B cell (primary cell): ENCODE results near the gene ETFA. TPM values are rescaled to one million over a fixed set of nuclear protein-coding genes. Genes with fewer than 3 reads are reported as not detected.

ENCODE experiments used
- ATAC-seq: fragments of 200-7000 bp; cut with Tn5 transposase; one replicate; pipeline ENCODE4 v1.10.0; 2021; ENCODE audit warnings: low read depth, mild to moderate bottlenecking, moderate number of reproducible peaks, moderate library complexity
- CTCF ChIA-PET: fragments of 350-600 bp; sonication (Branson Sonifier 250); formaldehyde crosslinking; loops from one replicate; lab custom pipeline; 2021; ENCODE audit warnings: antibody characterized with exemption, inconsistent platforms; lab: Charles Lee
- POLR2A ChIA-PET: fragments of 350-600 bp; sonication (Branson Sonifier 250); formaldehyde crosslinking; loops from one replicate; lab custom pipeline; 2021; ENCODE audit warnings: antibody characterized with exemption; lab: Charles Lee
- DNase-seq: peaks from one replicate; pipeline ENCODE4 v3.0.0; 2013
- H2AFZ ChIP-seq: 2 replicates; pipeline ENCODE4 v1.6.1; 2012; ENCODE audit warnings: mild to moderate bottlenecking, low read depth, low read length; ENCODE audit not compliant: insufficient read depth, poor library complexity, severe bottlenecking
- H3K27ac ChIP-seq, 2 donors: 1 replicate in 1 of 2; 2 replicates in 1 of 2; pipeline ENCODE4 v1.5.1; 2012 to 2013; ENCODE audit warnings: low read length in 2 of 2, mild to moderate bottlenecking in 2 of 2, moderate library complexity in 1 of 2
- H3K27me3 ChIP-seq, 4 experiments: fragments of 200-600 bp in 1 of 4; sonication (generic) in 1 of 4; replicated peaks in 1 of 4; 1 replicate in 2 of 4; 2 replicates in 2 of 4; pipeline versions ENCODE4 v1.6.1 to v1.7.0; 2013 to 2016; ENCODE audit warnings: low read length in 3 of 4, mild to moderate bottlenecking in 2 of 4, mixed read lengths in 1 of 4, moderate library complexity in 1 of 4; ENCODE audit not compliant: insufficient read depth in 4 of 4, control insufficient read depth in 3 of 4; ENCODE audit errors: control extremely low read depth in 1 of 4
- H3K36me3 ChIP-seq, 2 experiments: replicated peaks in 1 of 2; 1 replicate in 1 of 2; 2 replicates in 1 of 2; pipeline versions ENCODE4 v1.6.1 to v1.7.1; 2013; ENCODE audit warnings: low read length in 1 of 2; ENCODE audit not compliant: insufficient read depth in 2 of 2, control insufficient read depth in 1 of 2; ENCODE audit errors: control extremely low read depth in 1 of 2, extremely low read depth in 1 of 2
- H3K4me1 ChIP-seq, 2 donors: fragments of 200-600 bp in 1 of 2; sonication (generic) in 1 of 2; 1 replicate in 1 of 2; 2 replicates in 1 of 2; pipeline versions ENCODE4 v1.5.1 to v1.6.1; 2013 to 2017; ENCODE audit warnings: low read length in 2 of 2; ENCODE audit not compliant: control insufficient read depth in 2 of 2, insufficient read depth in 2 of 2
- H3K4me2 ChIP-seq: replicated peaks from 2 replicates; pipeline ENCODE3; 2012; ENCODE audit warnings: mild to moderate bottlenecking, low read depth, low read length; ENCODE audit not compliant: poor library complexity, severe bottlenecking
- H3K4me3 ChIP-seq, 5 experiments: fragments of 200-600 bp in 1 of 5; sonication (generic) in 1 of 5; 1 replicate in 3 of 5; 2 replicates in 2 of 5; pipeline versions ENCODE4 v1.5.1 to v1.7.0; 2011 to 2016; ENCODE audit warnings: low read length in 4 of 5, mild to moderate bottlenecking in 4 of 5, low read depth in 2 of 5, control low read depth in 1 of 5, moderate library complexity in 1 of 5; ENCODE audit not compliant: insufficient read depth in 1 of 5; ENCODE audit errors: control extremely low read depth in 1 of 5, extremely low read depth in 1 of 5
- H3K79me2 ChIP-seq: fragments of 200-600 bp; sonication (generic); one replicate; pipeline ENCODE4 v1.6.0; 2016; ENCODE audit warnings: low read length; ENCODE audit not compliant: control insufficient read depth, insufficient read depth
- H3K9ac ChIP-seq: fragments of 200-600 bp; sonication (generic); 2 replicates; pipeline ENCODE4 v1.6.1; 2017; ENCODE audit warnings: mild to moderate bottlenecking, low read length, moderate library complexity
- H3K9me3 ChIP-seq, 3 donors: one replicate each; pipeline versions ENCODE4 v1.6.1 to v1.7.1; 2013; ENCODE audit warnings: low read length in 2 of 3; ENCODE audit not compliant: control insufficient read depth in 2 of 3, insufficient read depth in 1 of 3; ENCODE audit errors: control extremely low read depth in 1 of 3
- H4K20me1 ChIP-seq: 2 replicates; pipeline ENCODE4 v1.6.0; 2012; ENCODE audit warnings: mild to moderate bottlenecking, low read length; ENCODE audit not compliant: insufficient read depth, control insufficient read depth, poor library complexity, severe bottlenecking
- H3K27ac Mint-ChIP-seq: one replicate; pipeline ENCODE4 v1.8.0; 2021; ENCODE audit warnings: mixed read lengths
- H3K27me3 Mint-ChIP-seq: one replicate; pipeline ENCODE4 v1.8.0; 2021; ENCODE audit warnings: mixed read lengths
- H3K4me1 Mint-ChIP-seq: one replicate; pipeline ENCODE4 v1.8.0; 2021; ENCODE audit warnings: mixed read lengths
- H3K4me3 Mint-ChIP-seq: one replicate; pipeline ENCODE4 v1.8.0; 2021; ENCODE audit warnings: mixed read lengths
- H3K9me3 Mint-ChIP-seq: one replicate; pipeline ENCODE4 v1.8.0; 2022; ENCODE audit warnings: mixed read lengths; ENCODE audit not compliant: insufficient read depth
- EZH2 ChIP-seq: IDR thresholded peaks from 2 replicates; pipeline ENCODE4 v1.6.1; 2012; ENCODE audit warnings: borderline replicate concordance, low read depth, mild to moderate bottlenecking, moderate library complexity, low read length; ENCODE audit not compliant: insufficient read depth, poor library complexity, severe bottlenecking
- WGBS: methylation state at CpG from one replicate; pipeline ENCODE4 v1.1.5; 2013; ENCODE audit warnings: missing lambda C conversion rate; ENCODE audit not compliant: insufficient coverage; 5-methylcytosine and 5-hydroxymethylcytosine counted together
- intact Hi-C: fragments of 100-400 bp; cut with micrococcal nuclease; formaldehyde crosslinking; loops from one replicate; pipeline ENCODE4 v1.10.0; 2022
- polyA plus RNA-seq: library from polyadenylated mRNA; depleted of rRNA; stranded (reverse); fragments of >200 nt; gene quantifications from 2 replicates; pipeline ENCODE4 v1.2.3, GENCODE V29; 2012
- total RNA-seq, 2 donors: library from RNA; stranded (reverse); fragments of 120-200 nt in 1 of 2; gene quantifications; 1 replicate in 1 of 2; 2 replicates in 1 of 2; pipeline versions ENCODE4 v1.2.3 to v1.2.4, GENCODE V29; 2013 to 2022
- TF ChIP-seq, protein P1 (sequence below): fragments of 200-600 bp; IDR thresholded peaks from one replicate; pipeline ENCODE4 v1.8.0; 2022; ENCODE audit warnings: antibody characterized with exemption, mild to moderate bottlenecking

The ETFA gene
- total and polyA plus RNA-seq, 2 donors (not counting 1 experiment from before 2014, with no cell fraction given), result 34.9 to 68.8 TPM

DNA sequence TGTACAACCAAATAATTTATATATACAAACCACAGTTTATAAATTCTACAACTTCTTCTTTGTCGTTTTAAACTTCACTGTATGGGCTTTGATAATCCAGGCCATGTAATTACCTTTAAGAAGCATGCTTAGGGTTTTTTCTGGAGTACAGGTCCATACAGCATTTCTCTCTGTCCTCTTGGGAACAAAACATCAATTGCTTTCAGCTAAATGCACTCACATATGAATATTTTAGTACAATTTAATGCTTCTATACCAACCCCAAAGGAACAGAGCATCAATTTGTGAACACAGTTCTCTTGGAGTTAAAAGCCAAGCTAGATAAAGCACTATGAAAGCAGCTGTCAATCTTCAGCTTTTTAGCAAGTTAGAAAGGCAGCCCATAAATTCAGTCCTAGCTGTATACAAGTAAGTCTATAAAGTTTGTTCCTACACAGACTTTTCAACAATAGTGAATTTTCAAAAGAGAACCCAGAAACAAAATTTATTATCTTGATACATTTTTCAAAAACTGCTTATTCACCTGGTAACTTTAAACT lies 66.1 kb downstream of the ETFA start:
- no peak overlapping the region for H3K9ac ChIP-seq
- no peaks in the 10 kb centered on the region for H4K20me1 ChIP-seq
- H3K9me3 Mint-ChIP-seq, result no peaks in the 10 kb centered on the region
- intact Hi-C loops, result no loop called here
- H3K27me3 ChIP-seq, result no peaks in the 10 kb centered on the region
- no peaks in the 10 kb centered on the region for H3K27me3 Mint-ChIP-seq
- POLR2A ChIA-PET, result no interaction called here
- H3K4me2 ChIP-seq, result no peak overlapping the region
- peaks cover 3 to 11% of the 10 kb centered on the region in 2 experiments for H3K36me3 ChIP-seq
- H3K79me2 ChIP-seq, result no peaks in the 10 kb centered on the region
- no peak overlapping the region for H3K27ac Mint-ChIP-seq
- no CpG with 5 or more reads among the region's 1 CpG for WGBS
- no peak overlapping the region for H3K4me3 ChIP-seq
- no peaks in the 10 kb centered on the region for H3K9me3 ChIP-seq
- H3K4me1 Mint-ChIP-seq, result no peaks in the 10 kb centered on the region
- no peak overlapping the region for H3K27ac ChIP-seq
- no peaks in the 10 kb centered on the region for H3K4me1 ChIP-seq
- no peak overlapping the region for H2AFZ ChIP-seq
- H3K4me3 Mint-ChIP-seq, result no peak overlapping the region
- CTCF ChIA-PET, result no interaction called here
- no peak for TF ChIP-seq EZH2
- TF ChIP-seq, protein P1, sequence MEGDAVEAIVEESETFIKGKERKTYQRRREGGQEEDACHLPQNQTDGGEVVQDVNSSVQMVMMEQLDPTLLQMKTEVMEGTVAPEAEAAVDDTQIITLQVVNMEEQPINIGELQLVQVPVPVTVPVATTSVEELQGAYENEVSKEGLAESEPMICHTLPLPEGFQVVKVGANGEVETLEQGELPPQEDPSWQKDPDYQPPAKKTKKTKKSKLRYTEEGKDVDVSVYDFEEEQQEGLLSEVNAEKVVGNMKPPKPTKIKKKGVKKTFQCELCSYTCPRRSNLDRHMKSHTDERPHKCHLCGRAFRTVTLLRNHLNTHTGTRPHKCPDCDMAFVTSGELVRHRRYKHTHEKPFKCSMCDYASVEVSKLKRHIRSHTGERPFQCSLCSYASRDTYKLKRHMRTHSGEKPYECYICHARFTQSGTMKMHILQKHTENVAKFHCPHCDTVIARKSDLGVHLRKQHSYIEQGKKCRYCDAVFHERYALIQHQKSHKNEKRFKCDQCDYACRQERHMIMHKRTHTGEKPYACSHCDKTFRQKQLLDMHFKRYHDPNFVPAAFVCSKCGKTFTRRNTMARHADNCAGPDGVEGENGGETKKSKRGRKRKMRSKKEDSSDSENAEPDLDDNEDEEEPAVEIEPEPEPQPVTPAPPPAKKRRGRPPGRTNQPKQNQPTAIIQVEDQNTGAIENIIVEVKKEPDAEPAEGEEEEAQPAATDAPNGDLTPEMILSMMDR, result no peak
- ATAC-seq (no peak), DNase-seq (no peak)

DNA sequence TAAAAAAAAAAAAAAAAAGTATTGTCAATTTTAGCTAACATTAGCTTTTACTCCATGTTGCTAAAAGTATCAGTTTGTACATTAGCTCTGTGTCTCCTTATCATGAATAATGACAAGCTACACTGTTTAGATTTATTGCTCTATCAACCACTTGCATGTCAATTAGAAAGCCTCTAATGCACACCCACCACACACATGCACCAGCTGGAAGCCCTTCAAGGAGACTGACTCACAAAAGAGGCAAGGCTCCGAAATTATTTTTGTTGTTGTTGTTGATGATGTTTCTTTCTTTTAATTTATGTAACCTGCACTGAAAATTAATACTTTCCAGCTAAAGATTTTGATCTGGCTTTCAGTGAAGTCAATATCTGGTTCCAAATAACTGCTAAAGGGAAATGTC lies 71.5 kb downstream of the ETFA start:
- no peak for ATAC-seq
- H3K9me3 Mint-ChIP-seq, result no peaks in the 10 kb centered on the region

More for the DNA sequence above, 71.5 kb downstream of the ETFA start:
- Histone ChIP-seq H3K4me3 (no peak overlapping the region), H3K36me3 (peaks cover 1 to 7% of the 10 kb centered on the region in 2 experiments), H3K4me2 (no peak overlapping the region), H3K27ac (no peak overlapping the region), H3K9me3 (no peaks in the 10 kb centered on the region), H3K4me1 (no peaks in the 10 kb centered on the region), H2AFZ (no peak overlapping the region), H4K20me1 (no peaks in the 10 kb centered on the region), H3K27me3 (no peaks in the 10 kb centered on the region), H3K79me2 (no peaks in the 10 kb centered on the region), H3K9ac (no peak overlapping the region)
- no peak overlapping the region for H3K4me3 Mint-ChIP-seq
- no peak overlapping the region for H3K27ac Mint-ChIP-seq
- TF ChIP-seq EZH2, result no peak
- TF ChIP-seq, protein P1, result no peak
- ChIA-PET POLR2A (no interaction called here), CTCF (interaction anchor here (0.6 kb wide), 1 partner anchor 349 kb away, joined by 3 read pairs; no protein-coding TSS in a partner anchor)
- no peaks in the 10 kb centered on the region for H3K4me1 Mint-ChIP-seq
- WGBS, result no CpG with 5 or more reads among the region's 1 CpG
- intact Hi-C loops, result loop anchor here (5.0 to 10.0 kb wide), 3 partner anchors 45 to 793 kb away; no protein-coding TSS in a partner anchor
- H3K27me3 Mint-ChIP-seq, result no peaks in the 10 kb centered on the region
- DNase-seq, result no peak
